ENCODE data around the gene HOXB13.

The HOXB13 gene

DNA sequence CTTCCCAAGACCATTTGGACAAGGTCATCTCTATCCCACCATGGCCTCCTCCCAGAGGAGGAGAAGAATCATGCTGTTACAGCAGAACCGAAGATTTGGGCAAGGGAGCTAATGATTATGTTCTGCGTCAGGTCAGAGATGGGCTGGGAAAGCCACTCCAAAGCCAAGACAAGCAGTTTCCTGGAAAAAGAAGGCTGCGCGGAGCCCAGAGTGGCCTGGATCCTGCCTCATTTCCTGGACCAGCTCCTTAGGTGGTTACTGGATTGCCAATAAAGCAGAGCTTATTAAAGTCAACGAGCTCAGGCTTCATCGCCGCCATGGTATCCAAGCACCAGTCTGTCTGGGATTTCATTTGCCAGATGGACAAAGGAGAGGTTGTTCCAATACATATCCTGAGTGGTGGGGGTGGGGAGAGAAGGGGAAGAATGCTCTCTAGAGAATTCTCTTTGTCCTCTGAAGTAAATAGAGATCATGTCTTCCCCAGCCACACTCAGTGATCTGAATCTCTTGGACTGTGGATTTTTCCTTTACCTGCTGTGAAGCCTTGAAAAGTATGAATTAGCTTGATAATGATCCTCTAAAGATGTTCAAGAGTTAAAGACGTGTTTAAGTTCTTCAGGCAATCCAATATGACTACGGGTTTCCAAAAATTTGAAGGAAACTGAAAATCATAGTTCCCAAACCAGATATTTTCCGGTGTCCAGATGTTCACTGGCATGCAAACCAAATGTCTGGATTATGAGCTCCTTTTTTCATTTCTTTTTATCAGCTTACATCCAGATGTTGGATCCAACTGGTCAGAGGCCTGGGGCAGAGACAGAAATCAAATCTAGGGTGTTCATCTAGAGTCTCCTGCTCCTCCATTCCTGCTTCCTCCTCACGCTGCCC is 23.9 kb downstream of the HOXB13 start:
- no peak for DNase-seq

DNA sequence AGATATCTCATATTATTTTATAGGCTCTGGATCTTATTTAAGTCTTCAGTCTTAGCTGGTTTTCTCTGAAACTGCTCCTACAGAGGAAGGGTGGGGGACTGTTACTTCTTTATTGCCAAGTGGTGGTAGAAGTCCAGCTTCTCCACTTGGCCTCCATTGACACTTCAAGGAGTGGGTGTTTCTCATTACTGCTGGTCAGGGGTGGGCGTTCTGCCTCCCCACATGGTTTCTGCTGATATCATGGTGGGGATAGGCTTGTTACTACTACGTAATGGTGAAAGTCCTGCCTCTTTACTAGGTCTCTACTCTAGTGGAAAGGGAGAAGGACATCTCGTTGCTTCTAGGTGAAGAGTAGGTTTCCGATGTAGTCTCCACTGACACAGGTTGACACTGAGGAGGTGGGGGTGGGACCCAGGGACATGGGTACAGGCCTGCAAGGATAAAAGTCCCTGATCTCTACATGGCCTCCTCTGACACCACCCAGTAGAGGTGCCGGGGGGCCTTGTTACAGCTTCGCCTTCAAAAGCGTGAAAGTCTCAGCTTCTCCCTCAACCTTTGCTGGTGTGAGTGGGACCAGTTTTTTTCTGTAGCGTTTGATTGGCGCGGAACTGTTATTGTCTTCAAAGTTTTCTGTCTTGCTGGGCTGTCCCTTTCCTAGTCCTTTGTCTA is 26.6 kb downstream of the HOXB13 start:
- no peak for DNase-seq

DNA sequence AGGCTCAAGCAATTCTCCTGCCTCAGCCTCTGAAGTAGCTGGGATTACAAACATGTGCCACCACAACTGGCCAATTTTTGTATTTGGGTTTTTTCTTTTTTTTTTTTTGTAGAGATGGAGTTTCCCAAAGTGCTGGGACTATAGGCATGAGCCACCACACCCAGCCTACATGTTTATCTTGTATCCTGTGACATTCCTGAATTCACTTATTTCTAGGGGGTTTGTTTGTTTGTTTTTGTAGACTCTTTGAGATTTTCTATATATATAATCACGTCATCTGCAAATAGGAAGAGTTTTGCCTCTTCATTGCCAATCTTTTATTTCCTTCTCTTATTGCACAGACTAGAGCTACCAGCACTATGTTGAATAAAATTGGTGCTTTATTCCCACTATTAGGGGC is 35.4 kb downstream of the HOXB13 start:
- no peak for DNase-seq

DNA sequence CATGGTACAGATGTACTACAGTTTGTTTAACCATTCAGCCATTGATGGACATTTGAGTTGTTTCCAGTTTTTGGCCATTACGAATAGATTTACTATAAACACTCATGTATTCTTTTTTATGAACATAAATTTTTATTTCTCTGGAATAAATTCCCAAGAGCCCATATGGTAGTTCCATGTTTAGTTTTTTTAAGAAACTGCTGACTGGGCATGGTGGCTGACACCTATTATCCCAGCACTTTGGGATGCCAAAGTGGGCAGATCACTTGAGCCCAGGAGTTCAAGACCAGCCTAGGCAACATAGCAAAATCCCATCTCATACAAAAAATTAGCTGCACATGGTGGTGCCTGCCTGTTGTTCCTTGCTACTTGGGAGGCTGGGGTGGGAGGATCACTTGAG is 36.5 kb downstream of the HOXB13 start:
- no peak for DNase-seq

DNA sequence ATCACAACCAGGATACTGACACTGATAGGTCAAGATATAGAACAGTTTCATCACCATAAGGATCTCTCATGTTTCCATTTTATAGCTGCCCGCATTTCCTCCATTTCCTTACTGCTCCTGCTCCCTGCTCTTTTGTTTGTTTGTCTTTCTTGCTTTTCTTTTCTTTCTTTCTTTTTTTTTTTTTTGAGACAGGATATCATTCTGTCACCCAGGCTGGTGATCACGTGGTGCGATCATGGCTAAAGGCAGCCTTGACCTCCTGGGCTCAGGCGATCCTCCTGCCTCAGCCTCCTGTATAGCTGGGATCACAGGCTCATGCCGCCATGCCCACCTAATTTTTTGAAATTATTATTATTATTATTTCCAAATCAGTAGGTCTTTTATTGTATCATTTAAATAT is 37.9 kb downstream of the HOXB13 start:
- no peak for DNase-seq

DNA sequence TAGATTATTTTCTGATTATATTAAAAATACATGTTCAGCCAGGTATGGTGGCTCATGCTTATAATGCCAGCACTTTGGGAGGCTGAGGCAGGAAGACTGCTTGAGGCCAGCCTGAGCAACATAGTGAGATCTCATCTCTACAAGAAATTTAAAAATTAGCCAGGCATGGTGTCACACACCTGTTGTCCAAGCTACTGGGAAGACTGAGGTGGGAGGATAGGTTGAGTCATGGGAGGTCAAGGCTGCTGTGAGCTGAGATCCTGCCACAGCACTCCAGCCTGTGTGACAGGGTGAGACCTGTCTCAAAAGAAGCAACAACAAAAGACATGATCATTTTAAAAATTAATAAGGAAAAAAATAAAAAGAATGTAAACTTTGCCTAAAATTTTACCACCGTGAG is 46.9 kb downstream of the HOXB13 start:
- DNase-seq = no peak

DNA sequence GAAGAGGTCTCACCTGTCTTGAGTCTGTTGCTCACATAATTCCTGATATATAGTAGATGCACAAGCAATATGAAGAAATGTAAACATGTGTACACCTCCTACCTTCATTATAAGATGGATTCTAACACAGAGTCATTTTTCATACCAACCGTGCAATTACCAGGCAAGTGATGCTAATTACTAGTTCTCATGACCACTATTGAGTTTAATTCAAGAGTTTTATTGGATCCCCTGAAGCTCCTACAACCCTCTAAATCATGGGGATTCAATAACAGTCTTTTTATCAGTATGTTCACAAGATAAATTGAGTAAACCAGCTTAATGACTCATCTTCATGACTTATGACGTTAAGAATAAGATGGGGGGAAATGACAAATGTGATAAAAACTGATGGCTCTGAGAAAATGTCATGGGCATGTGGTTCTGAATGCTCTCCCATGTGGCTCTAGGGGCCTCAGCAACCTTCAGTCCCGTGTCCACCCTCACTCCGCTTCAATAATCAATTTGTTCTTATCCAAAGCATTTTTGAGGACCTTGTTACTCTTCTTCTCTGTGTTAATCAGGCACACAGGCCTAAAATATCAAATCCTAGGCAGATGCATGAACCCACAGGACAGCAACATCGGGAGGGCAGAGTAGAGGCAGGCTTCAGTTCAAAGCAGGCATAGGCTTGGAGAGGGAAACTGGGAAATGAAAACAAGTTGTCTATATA is 49.0 kb downstream of the HOXB13 start:
- no peak for DNase-seq

DNA sequence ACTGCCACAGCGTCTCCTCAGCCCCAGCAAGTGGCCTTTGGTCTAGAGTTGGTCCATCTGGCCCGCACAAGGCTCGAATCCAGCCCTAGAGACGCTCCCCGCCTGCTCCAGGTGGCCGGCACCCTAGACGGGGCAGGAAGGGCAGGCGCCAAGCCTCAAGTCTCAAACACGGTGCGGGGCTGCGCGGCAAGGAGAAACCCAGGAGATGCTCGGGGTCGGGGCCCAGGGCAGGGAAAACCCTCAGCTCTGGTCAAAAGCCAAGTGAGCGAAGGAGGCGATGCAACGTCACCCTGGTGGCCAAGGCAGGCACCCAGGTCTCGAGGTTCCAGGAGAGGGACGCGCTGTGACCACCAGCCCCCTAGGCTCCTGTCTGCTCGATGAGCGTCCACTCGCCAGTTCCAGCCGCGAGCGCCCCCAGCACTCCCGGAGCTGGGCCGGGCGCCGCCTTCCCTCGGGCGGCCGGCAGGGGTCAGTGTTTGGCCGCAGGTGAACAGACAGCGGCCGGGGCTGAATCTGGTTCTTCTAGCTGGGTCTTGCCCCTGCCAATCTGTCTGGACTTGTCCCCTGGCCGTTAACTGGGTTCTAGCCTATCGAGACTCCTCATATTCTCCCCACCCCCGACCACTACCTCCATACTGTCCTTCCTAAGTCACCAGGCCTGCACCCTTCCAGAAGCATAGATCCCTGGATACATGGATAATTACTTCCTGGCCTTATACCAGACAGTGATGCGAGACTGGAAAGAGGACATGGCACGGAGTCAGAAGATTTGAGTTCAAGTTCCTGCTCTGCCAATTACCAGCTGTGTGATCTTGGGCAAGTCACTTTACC is 50.2 kb downstream of the HOXB13 start:
- peak; percentile 14 for DNase-seq

DNA sequence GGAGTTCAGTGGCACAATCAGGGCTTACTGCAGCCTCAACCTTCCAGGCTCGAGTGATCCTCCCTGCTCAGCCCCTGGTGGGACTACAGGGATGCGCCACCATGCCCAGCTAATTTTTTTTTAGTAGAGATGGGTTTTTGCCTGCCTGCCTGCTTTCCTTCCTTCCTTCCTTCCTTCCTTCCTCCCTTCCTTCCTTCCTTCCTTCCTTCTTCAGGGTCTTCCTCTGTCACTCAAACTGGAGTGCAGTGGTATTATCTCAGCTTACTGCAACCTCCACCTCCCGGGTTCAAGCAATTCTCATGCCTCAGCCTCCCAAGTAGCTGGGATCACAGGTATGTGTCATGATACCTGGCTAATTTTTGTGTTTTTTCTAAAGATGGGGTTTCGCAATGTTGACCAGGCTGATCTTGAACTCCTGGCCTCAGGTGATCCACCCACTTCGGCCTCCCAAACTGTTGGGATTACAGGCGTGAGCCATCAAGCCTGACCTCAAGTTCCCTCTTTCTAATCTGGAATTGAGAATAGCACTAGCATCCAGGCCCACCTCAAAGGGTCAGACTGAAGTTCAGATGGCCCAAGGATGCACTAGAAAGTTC is 51.5 kb downstream of the HOXB13 start:
- DNase-seq = no peak

Data from amniotic stem cell (primary cell).